Smooth muscle cell (in vitro differentiated cells): ENCODE data around the gene MAPRE3. TPM values are rescaled to one million over a fixed set of nuclear protein-coding genes. Genes with fewer than 3 reads are reported as not detected.

Source experiments
- DNase-seq: peaks from one replicate; lab custom pipeline; 2025; ENCODE audit not compliant: unreplicated experiment; lab: John Stamatoyannopoulos, UW
- H2AFZ ChIP-seq: fragments of 200-600 bp; sonication (generic); 2 replicates; pipeline ENCODE4 v1.6.0; 2016; ENCODE audit warnings: antibody characterized with exemption, low read depth, mild to moderate bottlenecking
- H3F3A ChIP-seq: fragments of 200-600 bp; sonication (generic); 2 replicates; pipeline ENCODE4 v1.6.0; 2017; ENCODE audit warnings: antibody characterized with exemption, low read depth
- H3K27ac ChIP-seq: fragments of 200-600 bp; sonication (generic); 2 replicates; pipeline ENCODE4 v1.5.1; 2016; ENCODE audit warnings: low read depth, mild to moderate bottlenecking
- H3K27me3 ChIP-seq: fragments of 200-600 bp; sonication (generic); 2 replicates; pipeline ENCODE4 v1.6.1; 2016; ENCODE audit warnings: low read depth, mild to moderate bottlenecking
- H3K36me3 ChIP-seq: fragments of 200-600 bp; sonication (generic); 2 replicates; pipeline ENCODE4 v1.5.1; 2016; ENCODE audit warnings: low read depth
- H3K4me1 ChIP-seq: fragments of 200-600 bp; sonication (generic); 2 replicates; pipeline ENCODE4 v1.5.1; 2016; ENCODE audit warnings: low read depth
- H3K4me2 ChIP-seq: fragments of 200-600 bp; sonication (generic); 2 replicates; pipeline ENCODE4 v1.6.0; 2016; ENCODE audit warnings: mild to moderate bottlenecking
- H3K4me3 ChIP-seq: fragments of 200-600 bp; sonication (generic); 2 replicates; pipeline ENCODE4 v1.5.1; 2016; ENCODE audit warnings: mild to moderate bottlenecking
- H3K79me2 ChIP-seq: fragments of 200-600 bp; sonication (generic); 2 replicates; pipeline ENCODE4 v1.6.0; 2016; ENCODE audit warnings: low read depth, mild to moderate bottlenecking
- H3K9ac ChIP-seq: fragments of 200-600 bp; sonication (generic); 2 replicates; pipeline ENCODE4 v1.6.0; 2016; ENCODE audit warnings: low read depth
- H3K9me3 ChIP-seq: fragments of 200-600 bp; sonication (generic); replicated peaks from 2 replicates; pipeline ENCODE4 v1.5.1; 2016; ENCODE audit warnings: low read depth
- H4K20me1 ChIP-seq: fragments of 200-600 bp; sonication (generic); 2 replicates; pipeline ENCODE4 v1.6.0; 2016; ENCODE audit warnings: low read depth
- CTCF ChIP-seq: fragments of 200-600 bp; sonication (generic); IDR thresholded peaks from 2 replicates; pipeline ENCODE4 v1.5.1; 2017; ENCODE audit warnings: borderline replicate concordance, mild to moderate bottlenecking, antibody characterized with exemption; ENCODE audit not compliant: insufficient read depth, poor library complexity, severe bottlenecking
- WGBS: methylation state at CpG from one replicate; pipeline ENCODE4 v1.1.7; 2016; ENCODE audit warnings: low lambda C conversion rate; 5-methylcytosine and 5-hydroxymethylcytosine counted together
- polyA plus RNA-seq: library from polyadenylated mRNA; unstranded; fragments of >200 nt; fragmentation: Nextera tagmentation; extraction: Ambion mirVana; gene quantifications from 2 replicates; pipeline ENCODE4 v1.2.1, GENCODE V29; 2016
- total RNA-seq: library from RNA; depleted of rRNA; stranded (reverse); fragments of >200 nt; gene quantifications from 2 replicates; pipeline ENCODE4 v1.2.3, GENCODE V29; 2014

Gene MAPRE3
- total and polyA plus RNA-seq, 2 experiments from 2014 or later = 12.5 to 30.5 TPM

- Histone ChIP-seq H3K4me2 (peak overlapping the region; percentile 22), H3F3A (peaks cover 9% of the 10 kb centered on the region), H3K4me1 (no peaks in the 10 kb centered on the region), H3K36me3 (no peaks in the 10 kb centered on the region), H3K27ac (peak overlapping the region; percentile 45), H3K79me2 (no peaks in the 10 kb centered on the region), H4K20me1 (peaks cover 85% of the 10 kb centered on the region), H3K27me3 (no peaks in the 10 kb centered on the region), H3K9ac (no peak overlapping the region), H3K9me3 (no peaks in the 10 kb centered on the region), H2AFZ (no peak overlapping the region), H3K4me3 (no peak overlapping the region)
- DNase-seq = no peak
- 57% methylated on average over 11 of the region's 11 CpGs for WGBS
- TF ChIP-seq CTCF = no peak
Measured at GRCh38 chr2:27021253-27022049, 51.0 kb downstream of the MAPRE3 start.

GRCh38 chr2:27023740-27024139 is 53.3 kb downstream of the MAPRE3 start:
- H3K27ac ChIP-seq = no peak overlapping the region
- H2AFZ ChIP-seq = no peak overlapping the region
- H3K4me3 ChIP-seq = no peak overlapping the region
- no peak for DNase-seq
- no peak for TF ChIP-seq CTCF
- H3K9ac ChIP-seq = no peak overlapping the region
- no peaks in the 10 kb centered on the region for H3K27me3 ChIP-seq
- peaks cover 9% of the 10 kb centered on the region for H3F3A ChIP-seq
- H3K36me3 ChIP-seq = no peaks in the 10 kb centered on the region
- H3K4me1 ChIP-seq = no peaks in the 10 kb centered on the region
- WGBS = 95% methylated on average over 7 of the region's 7 CpGs
- H4K20me1 ChIP-seq = peaks cover 79% of the 10 kb centered on the region
- H3K79me2 ChIP-seq = no peaks in the 10 kb centered on the region
- no peaks in the 10 kb centered on the region for H3K9me3 ChIP-seq
- no peak overlapping the region for H3K4me2 ChIP-seq

DNA sequence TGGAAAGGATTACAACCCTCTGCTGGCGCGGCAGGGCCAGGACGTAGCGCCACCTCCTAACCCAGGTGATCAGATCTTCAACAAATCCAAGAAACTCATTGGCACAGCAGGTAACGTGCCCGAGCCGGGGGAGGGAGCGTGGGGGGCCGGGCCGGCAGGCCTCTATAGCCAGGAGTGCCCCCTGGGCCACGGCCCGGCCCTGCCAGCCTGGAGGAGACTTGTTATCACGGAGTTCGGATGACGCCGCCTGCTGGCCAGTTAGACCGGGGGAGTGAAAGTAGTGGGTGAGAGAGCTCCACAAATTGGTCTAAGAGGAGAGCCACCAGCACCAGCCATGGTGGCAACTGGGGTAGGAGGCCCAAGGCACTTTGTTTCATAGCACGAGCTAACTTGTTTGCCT is 53.8 kb downstream of the MAPRE3 start:
- Histone ChIP-seq H2AFZ (no peak overlapping the region), H3K4me2 (no peak overlapping the region), H3K27me3 (no peaks in the 10 kb centered on the region), H4K20me1 (peaks cover 76% of the 10 kb centered on the region), H3K27ac (no peak overlapping the region), H3F3A (peaks cover 9% of the 10 kb centered on the region), H3K4me1 (no peaks in the 10 kb centered on the region), H3K9me3 (no peaks in the 10 kb centered on the region), H3K79me2 (no peaks in the 10 kb centered on the region), H3K36me3 (no peaks in the 10 kb centered on the region), H3K9ac (no peak overlapping the region), H3K4me3 (no peak overlapping the region)
- peak; percentile 20 for TF ChIP-seq CTCF
- WGBS = 83% methylated on average over 18 of the region's 18 CpGs
- DNase-seq = no peak

GRCh38 chr2:27024812-27025211 is 54.4 kb downstream of the MAPRE3 start:
- Histone ChIP-seq H3F3A (peaks cover 9% of the 10 kb centered on the region), H3K4me3 (no peak overlapping the region), H3K27me3 (no peaks in the 10 kb centered on the region), H4K20me1 (peaks cover 70% of the 10 kb centered on the region), H3K4me2 (no peak overlapping the region), H3K79me2 (no peaks in the 10 kb centered on the region), H3K27ac (no peak overlapping the region), H3K9ac (no peak overlapping the region), H2AFZ (no peak overlapping the region), H3K4me1 (no peaks in the 10 kb centered on the region), H3K9me3 (no peaks in the 10 kb centered on the region), H3K36me3 (no peaks in the 10 kb centered on the region)
- no peak for DNase-seq
- 94% methylated on average over 12 of the region's 12 CpGs for WGBS
- no peak for TF ChIP-seq CTCF
